Bronchial epithelial cell (primary cell): Measurements from ENCODE around the gene SRPK3. TPM values are rescaled to one million over a fixed set of nuclear protein-coding genes. Genes with fewer than 3 reads are reported as not detected.

Experiments used
- DNase-seq: peaks from one replicate; pipeline ENCODE4 v3.0.0-alpha.2; 2010; ENCODE audit warnings: low read depth
- FAIRE-seq: peaks from 2 replicates; lab custom pipeline; 2011; peaks lifted over from hg19 to GRCh38; lab: Jason Lieb, UNC
- H3K27me3 ChIP-seq: 2 replicates; pipeline ENCODE4 v1.5.1; 2011; ENCODE audit warnings: low read length; ENCODE audit not compliant: control insufficient read depth, insufficient read depth
- H3K36me3 ChIP-seq: 2 replicates; pipeline ENCODE4 v1.5.1; 2011; ENCODE audit warnings: low read length; ENCODE audit not compliant: control insufficient read depth, insufficient read depth
- H3K4me3 ChIP-seq: 2 replicates; pipeline ENCODE4 v1.5.1; 2011; ENCODE audit warnings: mild to moderate bottlenecking, low read depth, low read length, control low read depth
- CTCF ChIP-seq: IDR thresholded peaks from 2 replicates; pipeline ENCODE4 v1.5.1; 2011; ENCODE audit warnings: mild to moderate bottlenecking, moderate library complexity, low read length, control low read depth, inconsistent platforms; ENCODE audit not compliant: insufficient read depth, severe bottlenecking
- total RNA-seq: library from RNA; depleted of rRNA; stranded (reverse); fragments of >200 nt; gene quantifications from 2 replicates; pipeline ENCODE4 v1.2.1, GENCODE V29; 2014

The SRPK3 gene
- total RNA-seq, 1 donor from 2014 or later, result under 0.01 TPM

GRCh38 chrX:153765138-153766079, 15.4 kb upstream of the SRPK3 start:
- no peak for DNase-seq
- no peak for TF ChIP-seq CTCF
- no peak for FAIRE-seq
- H3K27me3 ChIP-seq, result no peaks in the 10 kb centered on the region
- H3K4me3 ChIP-seq, result no peak overlapping the region
- H3K36me3 ChIP-seq, result peaks cover 4% of the 10 kb centered on the region

- H3K4me3 ChIP-seq, result peak overlapping the region; percentile 27
- H3K36me3 ChIP-seq, result peaks cover 7% of the 10 kb centered on the region
- FAIRE-seq (no peak), DNase-seq (peak; percentile 49)
- H3K27me3 ChIP-seq, result no peaks in the 10 kb centered on the region
- TF ChIP-seq CTCF, result no peak
Measured at GRCh38 chrX:153766098-153766817, 14.6 kb upstream of the SRPK3 start.

- Histone ChIP-seq H3K4me3 (no peak overlapping the region), H3K36me3 (peaks cover 7% of the 10 kb centered on the region), H3K27me3 (no peaks in the 10 kb centered on the region)
- no peak for DNase-seq
- TF ChIP-seq CTCF, result no peak
- FAIRE-seq, result no peak
Measured at GRCh38 chrX:153766871-153767673, 13.8 kb upstream of the SRPK3 start.

GRCh38 chrX:153767674-153768055, 13.2 kb upstream of the SRPK3 start:
- peaks cover 9% of the 10 kb centered on the region for H3K36me3 ChIP-seq
- DNase-seq (no peak), FAIRE-seq (no peak)
- no peak overlapping the region for H3K4me3 ChIP-seq
- no peak for TF ChIP-seq CTCF
- H3K27me3 ChIP-seq, result no peaks in the 10 kb centered on the region

GRCh38 chrX:153768311-153769157, 12.3 kb upstream of the SRPK3 start:
- Histone ChIP-seq H3K27me3 (no peaks in the 10 kb centered on the region), H3K4me3 (no peak overlapping the region), H3K36me3 (peaks cover 9% of the 10 kb centered on the region)
- TF ChIP-seq CTCF, result no peak
- FAIRE-seq (no peak), DNase-seq (no peak)
